ENCODE measurements around the gene GDF3. TPM values are rescaled to one million over a fixed set of nuclear protein-coding genes. Genes with fewer than 3 reads are reported as not detected.

Gene GDF3
- total RNA-seq, 1 experiment from 2014 or later = not detected

DNA sequence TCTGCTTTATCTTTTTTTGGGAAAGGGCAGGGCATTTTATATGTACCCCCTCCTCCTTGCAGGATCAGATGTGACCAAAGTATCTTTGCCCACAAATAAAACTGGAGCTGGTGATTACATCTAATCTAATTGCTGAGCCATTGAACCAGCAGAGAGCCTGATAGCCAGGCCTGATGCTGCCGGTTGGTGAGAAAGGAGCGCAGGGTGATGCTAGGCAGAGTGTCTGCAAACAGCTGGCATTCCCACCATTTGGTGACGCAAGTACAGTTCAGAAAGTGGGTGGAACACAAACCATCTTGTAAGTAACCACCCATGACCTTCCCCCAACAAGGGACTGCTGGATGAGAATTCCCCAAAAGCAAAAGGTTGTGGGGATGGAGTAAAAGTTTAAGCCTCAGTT lies 28.4 kb upstream of the GDF3 start:
- Mint-ChIP-seq H3K4me1 (ENCODE audit: low read depth, unreplicated experiment) (no peaks in the 10 kb centered on the region), H3K27me3 (ENCODE audit: unreplicated experiment) (peaks cover 15% of the 10 kb centered on the region), H3K4me3 (ENCODE audit: low read depth, unreplicated experiment) (no peak overlapping the region), H3K27ac (ENCODE audit: unreplicated experiment) (no peak overlapping the region), H3K36me3 (ENCODE audit: insufficient read depth, unreplicated experiment) (no peaks in the 10 kb centered on the region), H3K9me3 (ENCODE audit: low read depth, unreplicated experiment) (no peaks in the 10 kb centered on the region)
- CTCF ChIA-PET = no interaction called here
- no TSS peak for BruUV-seq (replicated peaks)
- intact Hi-C loops (cut with micrococcal nuclease; ENCODE audit: unreplicated experiment) = no loop called here
- TF ChIP-seq CTCF (IDR thresholded peaks at IDR 0.05; ENCODE audit: unreplicated experiment) = no peak
- no peak for DNase-seq

GRCh38 chr12:7719946-7720730 lies 24.6 kb upstream of the GDF3 start:
- Mint-ChIP-seq H3K27ac (ENCODE audit: unreplicated experiment) (no peak overlapping the region), H3K4me1 (ENCODE audit: low read depth, unreplicated experiment) (no peaks in the 10 kb centered on the region), H3K36me3 (ENCODE audit: insufficient read depth, unreplicated experiment) (no peaks in the 10 kb centered on the region), H3K9me3 (ENCODE audit: low read depth, unreplicated experiment) (no peaks in the 10 kb centered on the region), H3K27me3 (ENCODE audit: unreplicated experiment) (peaks cover 24% of the 10 kb centered on the region), H3K4me3 (ENCODE audit: low read depth, unreplicated experiment) (no peak overlapping the region)
- BruUV-seq (replicated peaks) = no TSS peak
- CTCF ChIA-PET = no interaction called here
- intact Hi-C loops (cut with micrococcal nuclease; ENCODE audit: unreplicated experiment) = no loop called here
- DNase-seq = no peak
- TF ChIP-seq CTCF (IDR thresholded peaks at IDR 0.05; ENCODE audit: unreplicated experiment) = no peak

DNA sequence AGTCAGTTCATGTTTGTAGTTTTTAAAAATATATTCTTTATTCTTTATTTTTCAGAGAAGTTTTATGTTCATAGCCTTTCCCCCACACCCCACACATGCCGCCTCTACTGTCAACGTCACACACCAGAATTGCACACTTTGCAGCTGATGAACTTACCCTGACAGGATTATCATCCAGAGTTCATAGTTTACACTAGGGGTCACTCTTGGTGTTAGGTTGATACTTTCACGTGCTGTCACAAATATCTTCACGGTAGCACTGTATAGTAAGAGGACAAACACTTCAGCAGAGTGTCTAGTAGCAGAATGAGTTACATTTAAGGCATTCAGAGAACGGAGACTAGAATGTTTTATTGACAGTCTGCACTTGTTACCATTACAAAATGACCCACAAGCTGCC lies 20.8 kb upstream of the GDF3 start:
- DNase-seq = no peak
- H3K27me3 Mint-ChIP-seq (ENCODE audit: unreplicated experiment) = peaks cover 21% of the 10 kb centered on the region
- no peaks in the 10 kb centered on the region for H3K4me1 Mint-ChIP-seq (ENCODE audit: low read depth, unreplicated experiment)
- intact Hi-C loops (cut with micrococcal nuclease; ENCODE audit: unreplicated experiment) = loop anchor here (2.0 kb wide), 1 partner anchor 90 kb away; no protein-coding TSS in a partner anchor
- CTCF ChIA-PET = interaction anchor here (0.6 to 1.3 kb wide), 3 partner anchors 35 to 90 kb away, joined by 3 to 5 read pairs (median 3); no protein-coding TSS in a partner anchor
- no peaks in the 10 kb centered on the region for H3K36me3 Mint-ChIP-seq (ENCODE audit: insufficient read depth, unreplicated experiment)
- BruUV-seq (replicated peaks) = no TSS peak
- H3K27ac Mint-ChIP-seq (ENCODE audit: unreplicated experiment) = no peak overlapping the region
- no peak for TF ChIP-seq CTCF (IDR thresholded peaks at IDR 0.05; ENCODE audit: unreplicated experiment)
- no peak overlapping the region for H3K4me3 Mint-ChIP-seq (ENCODE audit: low read depth, unreplicated experiment)
- H3K9me3 Mint-ChIP-seq (ENCODE audit: low read depth, unreplicated experiment) = no peaks in the 10 kb centered on the region

DNA sequence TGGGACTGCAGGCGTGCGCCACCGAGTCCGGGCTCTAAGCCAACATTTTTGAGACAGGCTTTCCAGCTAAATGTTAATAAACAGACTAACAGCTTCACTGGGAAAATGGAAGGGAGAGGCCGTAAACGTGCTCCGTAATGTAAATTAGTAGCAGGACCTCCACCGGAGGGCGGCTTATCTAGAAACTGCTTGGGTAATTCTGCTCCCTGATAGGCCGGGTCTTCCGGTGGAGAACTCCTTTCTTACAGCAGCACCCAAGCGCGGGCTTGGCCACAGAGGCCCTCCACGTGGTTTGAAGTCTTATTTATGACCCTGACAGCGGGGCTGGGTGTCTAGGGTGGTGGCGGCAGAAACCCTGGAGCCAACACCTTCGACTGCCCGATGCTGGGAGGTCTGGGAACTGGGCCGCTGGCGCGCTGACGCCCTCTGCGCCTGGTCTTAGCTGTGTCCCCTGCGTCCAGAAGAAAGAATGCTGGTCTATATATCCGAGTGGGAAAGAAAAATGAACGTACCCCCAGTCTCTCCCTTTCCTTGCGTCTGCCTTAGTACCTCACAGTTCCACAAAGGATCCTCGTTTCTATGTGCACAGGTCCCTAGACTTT lies 17.4 kb upstream of the GDF3 start:
- Mint-ChIP-seq H3K9me3 (ENCODE audit: low read depth, unreplicated experiment) (no peaks in the 10 kb centered on the region), H3K36me3 (ENCODE audit: insufficient read depth, unreplicated experiment) (no peaks in the 10 kb centered on the region), H3K4me1 (ENCODE audit: low read depth, unreplicated experiment) (no peaks in the 10 kb centered on the region), H3K27ac (ENCODE audit: unreplicated experiment) (no peak overlapping the region), H3K4me3 (ENCODE audit: low read depth, unreplicated experiment) (no peak overlapping the region), H3K27me3 (ENCODE audit: unreplicated experiment) (peaks cover 18% of the 10 kb centered on the region)
- no peak for DNase-seq
- CTCF ChIA-PET = no interaction called here
- TF ChIP-seq CTCF (IDR thresholded peaks at IDR 0.05; ENCODE audit: unreplicated experiment) = no peak
- no TSS peak for BruUV-seq (replicated peaks)
- intact Hi-C loops (cut with micrococcal nuclease; ENCODE audit: unreplicated experiment) = no loop called here

Data from Calu3 (cell line).